ENCODE results near the gene SLC26A8. TPM values are rescaled to one million over a fixed set of nuclear protein-coding genes. Genes with fewer than 3 reads are reported as not detected.
A peak's percentile ranks its signal among the peaks of the same experiment; 100 is the strongest.

SLC26A8 gene
- total RNA-seq, 2 experiments from 2014 or later = not detected

DNA sequence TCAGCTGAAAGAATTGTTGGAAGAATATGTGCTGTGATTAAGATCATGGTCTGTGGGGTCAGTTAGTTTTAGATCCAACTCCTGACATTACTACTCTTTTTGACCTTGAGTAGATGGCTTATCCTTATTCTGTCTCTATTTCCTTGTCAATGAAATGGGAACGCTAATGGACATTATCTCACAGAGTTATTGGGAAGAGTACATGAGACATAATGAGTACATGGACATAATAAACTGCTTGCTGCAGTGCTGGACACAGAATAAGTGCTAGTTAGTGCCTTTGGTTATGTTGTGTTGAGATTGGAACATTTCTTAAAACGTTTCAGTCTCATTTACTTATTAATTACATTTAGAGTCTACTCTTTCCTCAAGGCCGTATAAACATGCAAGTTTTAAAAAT lies 45.8 kb upstream of the SLC26A8 start:
- TF ChIP-seq, protein P1, sequence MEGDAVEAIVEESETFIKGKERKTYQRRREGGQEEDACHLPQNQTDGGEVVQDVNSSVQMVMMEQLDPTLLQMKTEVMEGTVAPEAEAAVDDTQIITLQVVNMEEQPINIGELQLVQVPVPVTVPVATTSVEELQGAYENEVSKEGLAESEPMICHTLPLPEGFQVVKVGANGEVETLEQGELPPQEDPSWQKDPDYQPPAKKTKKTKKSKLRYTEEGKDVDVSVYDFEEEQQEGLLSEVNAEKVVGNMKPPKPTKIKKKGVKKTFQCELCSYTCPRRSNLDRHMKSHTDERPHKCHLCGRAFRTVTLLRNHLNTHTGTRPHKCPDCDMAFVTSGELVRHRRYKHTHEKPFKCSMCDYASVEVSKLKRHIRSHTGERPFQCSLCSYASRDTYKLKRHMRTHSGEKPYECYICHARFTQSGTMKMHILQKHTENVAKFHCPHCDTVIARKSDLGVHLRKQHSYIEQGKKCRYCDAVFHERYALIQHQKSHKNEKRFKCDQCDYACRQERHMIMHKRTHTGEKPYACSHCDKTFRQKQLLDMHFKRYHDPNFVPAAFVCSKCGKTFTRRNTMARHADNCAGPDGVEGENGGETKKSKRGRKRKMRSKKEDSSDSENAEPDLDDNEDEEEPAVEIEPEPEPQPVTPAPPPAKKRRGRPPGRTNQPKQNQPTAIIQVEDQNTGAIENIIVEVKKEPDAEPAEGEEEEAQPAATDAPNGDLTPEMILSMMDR (IDR thresholded peaks at IDR 0.05) = no peak
- POLR2A ChIA-PET = interaction anchor here (1.7 kb wide), 1 partner anchor 42 kb away, joined by 7 read pairs; no protein-coding TSS in a partner anchor
- Mint-ChIP-seq H3K27ac (no peak overlapping the region), H3K4me1 (ENCODE audit: low read depth) (peaks cover 61% of the 10 kb centered on the region), H3K36me3 (ENCODE audit: low read depth) (peaks cover 44% of the 10 kb centered on the region), H3K4me3 (no peak overlapping the region), H3K9me3 (no peaks in the 10 kb centered on the region), H3K27me3 (no peaks in the 10 kb centered on the region)
- no peak for ATAC-seq (ENCODE audit: poor library complexity)
- H3K9me3 ChIP-seq (ENCODE audit: control insufficient read depth in 1 of 2, insufficient read depth in 1 of 2, low read length in 2 of 2) = no peaks in the 10 kb centered on the region
- no peaks in the 10 kb centered on the region for H3K27me3 ChIP-seq (ENCODE audit: control insufficient read depth in 1 of 2, insufficient read depth in 2 of 2, low read length in 2 of 2)
- no peaks in the 10 kb centered on the region for H3K36me3 ChIP-seq (ENCODE audit: insufficient read depth, low read length)
- CTCF ChIA-PET = no interaction called here
- H3K27ac ChIP-seq (ENCODE audit: low read depth in 1 of 2, low read length in 2 of 2) = no peak overlapping the region
- no peak for DNase-seq
- intact Hi-C loops (cut with DNase I, micrococcal nuclease) = no loop called here
- peaks cover 2% of the 10 kb centered on the region for H3K4me1 ChIP-seq (ENCODE audit: insufficient read depth, low read length)
- H3K4me3 ChIP-seq (ENCODE audit: low read length) = no peak overlapping the region

DNA sequence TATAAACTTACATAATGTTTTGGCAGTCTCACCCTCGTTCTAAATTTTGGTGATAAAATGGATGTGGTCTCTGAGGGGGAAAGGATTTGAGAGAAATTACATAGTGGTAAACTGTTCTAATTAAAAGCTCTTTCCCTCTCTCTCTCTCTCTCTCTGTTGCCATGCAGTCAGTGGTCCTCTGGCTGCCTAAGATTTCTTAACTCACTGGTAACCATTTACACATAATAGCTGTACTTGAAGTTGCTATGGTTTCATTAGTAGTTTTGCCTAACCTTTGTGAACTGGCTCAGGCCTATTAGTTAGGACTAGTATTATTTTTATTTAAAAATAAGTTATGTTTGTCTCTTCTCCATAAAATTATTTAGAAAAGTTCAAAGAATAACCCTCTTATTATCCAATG lies 45.1 kb upstream of the SLC26A8 start:
- Histone ChIP-seq H3K9me3 (ENCODE audit: control insufficient read depth in 1 of 2, insufficient read depth in 1 of 2, low read length in 2 of 2) (no peaks in the 10 kb centered on the region), H3K36me3 (ENCODE audit: insufficient read depth, low read length) (peaks cover 6% of the 10 kb centered on the region), H3K4me3 (ENCODE audit: low read length) (no peak overlapping the region), H3K27me3 (ENCODE audit: control insufficient read depth in 1 of 2, insufficient read depth in 2 of 2, low read length in 2 of 2) (no peaks in the 10 kb centered on the region), H3K4me1 (ENCODE audit: insufficient read depth, low read length) (peaks cover 3% of the 10 kb centered on the region), H3K27ac (ENCODE audit: low read depth in 1 of 2, low read length in 2 of 2) (no peak overlapping the region)
- Mint-ChIP-seq H3K9me3 (no peaks in the 10 kb centered on the region), H3K4me1 (ENCODE audit: low read depth) (peaks cover 67% of the 10 kb centered on the region), H3K27ac (peak overlapping the region; percentile 63), H3K27me3 (no peaks in the 10 kb centered on the region), H3K36me3 (ENCODE audit: low read depth) (peaks cover 48% of the 10 kb centered on the region), H3K4me3 (no peak overlapping the region)
- DNase-seq = no peak
- no peak for ATAC-seq (ENCODE audit: poor library complexity)
- CTCF ChIA-PET = interaction anchor here (0.7 kb wide), 1 partner anchor 25 kb away, joined by 3 read pairs; no protein-coding TSS in a partner anchor
- intact Hi-C loops (cut with DNase I, micrococcal nuclease) = loop anchor here in 1 of 2 experiments (5.0 kb wide), 1 partner anchor 37 kb away; no protein-coding TSS in a partner anchor
- TF ChIP-seq, protein P1 (IDR thresholded peaks at IDR 0.05) = no peak
- POLR2A ChIA-PET = interaction anchor here (1.0 to 1.7 kb wide), 2 partner anchors 16 to 41 kb away, joined by 3 to 7 read pairs; no protein-coding TSS in a partner anchor

DNA sequence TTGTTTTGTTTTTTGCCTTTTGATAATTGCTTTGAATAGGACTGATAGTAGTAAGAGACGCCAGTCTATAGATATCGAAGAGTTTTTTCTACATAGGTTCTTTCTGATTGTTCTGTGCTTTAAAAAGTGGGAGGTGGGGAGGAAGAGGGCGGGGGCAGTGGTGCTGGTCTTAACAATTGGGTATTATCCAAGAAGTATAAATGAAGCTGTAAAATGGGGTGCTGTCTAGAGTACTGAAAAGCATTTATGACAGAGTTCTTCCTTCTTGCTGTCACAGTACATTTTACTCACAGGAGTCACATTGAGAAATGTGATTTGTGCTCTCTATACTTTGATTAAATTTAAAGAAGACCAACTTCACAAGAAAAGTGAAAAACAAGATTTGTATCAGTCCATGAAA lies 44.1 kb upstream of the SLC26A8 start:
- no peak for ATAC-seq (ENCODE audit: poor library complexity)
- CTCF ChIA-PET = interaction anchor here (1.7 kb wide), 1 partner anchor 41 kb away, joined by 4 read pairs; the partner anchor contains the start of gene MAPK14

More for the DNA sequence above, 44.1 kb upstream of the SLC26A8 start:
- Histone ChIP-seq H3K4me3 (ENCODE audit: low read length) (no peak overlapping the region), H3K27ac (ENCODE audit: low read depth in 1 of 2, low read length in 2 of 2) (no peak overlapping the region), H3K4me1 (ENCODE audit: insufficient read depth, low read length) (peaks cover 3% of the 10 kb centered on the region), H3K27me3 (ENCODE audit: control insufficient read depth in 1 of 2, insufficient read depth in 2 of 2, low read length in 2 of 2) (no peaks in the 10 kb centered on the region), H3K36me3 (ENCODE audit: insufficient read depth, low read length) (peaks cover 7% of the 10 kb centered on the region), H3K9me3 (ENCODE audit: control insufficient read depth in 1 of 2, insufficient read depth in 1 of 2, low read length in 2 of 2) (no peaks in the 10 kb centered on the region)
- POLR2A ChIA-PET = interaction anchor here (1.0 to 1.7 kb wide), 2 partner anchors 17 to 40 kb away, joined by 3 to 7 read pairs; no protein-coding TSS in a partner anchor
- Mint-ChIP-seq H3K4me1 (ENCODE audit: low read depth) (peaks cover 73% of the 10 kb centered on the region), H3K4me3 (no peak overlapping the region), H3K36me3 (ENCODE audit: low read depth) (peaks cover 50% of the 10 kb centered on the region), H3K27ac (peak overlapping the region; percentile 63), H3K9me3 (no peaks in the 10 kb centered on the region), H3K27me3 (no peaks in the 10 kb centered on the region)
- TF ChIP-seq, protein P1 (IDR thresholded peaks at IDR 0.05) = no peak
- no peak for DNase-seq
- intact Hi-C loops (cut with DNase I, micrococcal nuclease) = loop anchor here in 1 of 2 experiments (5.0 kb wide), 1 partner anchor 36 kb away; no protein-coding TSS in a partner anchor
